K562 treated with DMSO at 1 percent for 4 hours (cell line): ENCODE results near the gene ZNF714. TPM values are rescaled to one million over a fixed set of nuclear protein-coding genes. Genes with fewer than 3 reads are reported as not detected.

Source experiments
- total RNA-seq: library from RNA; unstranded; fragments of 300-600 nt; gene quantifications from 2 replicates; pipeline ENCODE4 v1.2.3, GENCODE V29; 2022; ENCODE audit not compliant: insufficient read depth

Gene ZNF714
- total RNA-seq, result 7.6 and 13.8 TPM in 2 replicates

GRCh38 chr19:21082011-21082975 is at the start of gene ZNF714:
TSS of gene ZNF714 (plus strand) at chr19:21082203. CDS start at chr19:21098269, 16,066 bp downstream.

GRCh38 chr19:21141787-21142464 is 59.9 kb downstream of the ZNF714 start, which contains the start of gene ZNF431:
TSS of gene ZNF431 (plus strand) at chr19:21142040. CDS start at chr19:21142184, 144 bp downstream.

Other genes starting within 250 kb of the ZNF714 start
- gene ZNF85, start 159.0 kb upstream of the ZNF714 start, total RNA-seq, result 0.99 TPM in 1 of 2 replicates, not detected in the other
- 1.9 and 4.2 TPM in 2 replicates for gene ZNF430, start 61.5 kb upstream of the ZNF714 start, total RNA-seq
- gene ZNF431, start 59.8 kb downstream of the ZNF714 start, total RNA-seq, result 11.9 and 12.8 TPM in 2 replicates
- gene ZNF708, start 247.2 kb downstream of the ZNF714 start, total RNA-seq, result 1.1 and 1.2 TPM in 2 replicates